NOMO-1 treated with dmso at 0.1 percent for 144 hours (cell line): ENCODE data around the gene EME2.

Source experiments
- DNase-seq: peaks from one replicate; lab custom pipeline; 2025; ENCODE audit not compliant: unreplicated experiment; lab: John Stamatoyannopoulos, UW

Gene EME2

GRCh38 chr16:1817716-1818115, 45.1 kb downstream of the EME2 start:
- no peak for DNase-seq

GRCh38 chr16:1818204-1818872, 45.7 kb downstream of the EME2 start:
- no peak for DNase-seq

GRCh38 chr16:1818873-1819525, 46.4 kb downstream of the EME2 start:
- DNase-seq, result no peak

- DNase-seq, result no peak
Observed at GRCh38 chr16:1819611-1820010, 47.0 kb downstream of the EME2 start.

- no peak for DNase-seq
Observed at GRCh38 chr16:1820096-1820945, 47.7 kb downstream of the EME2 start.

GRCh38 chr16:1820946-1821290, 48.3 kb downstream of the EME2 start:
- DNase-seq, result no peak

GRCh38 chr16:1821861-1822611, 49.4 kb downstream of the EME2 start:
- DNase-seq, result no peak

- no peak for DNase-seq
Observed at GRCh38 chr16:1822801-1823200, 50.2 kb downstream of the EME2 start.

- DNase-seq, result no peak
Observed at GRCh38 chr16:1823821-1824220, 51.2 kb downstream of the EME2 start.

GRCh38 chr16:1825381-1825863, 52.8 kb downstream of the EME2 start:
- DNase-seq, result no peak
